C4-2B (cell line): ENCODE results near the gene CDCA8.

Experiments used
- H3K27ac ChIP-seq: fragments of 450-650 bp; 2 replicates; pipeline ENCODE4 v1.5.1; 2017
- ZFX ChIP-seq: fragments of 450-650 bp; IDR thresholded peaks from 2 replicates; pipeline ENCODE4 v1.6.1; 2017
- TF ChIP-seq, protein P1 (sequence below): fragments of 450-650 bp; conservative IDR thresholded peaks from 2 replicates; pipeline ENCODE4 v1.5.1; 2017; ENCODE audit warnings: mild to moderate bottlenecking

The CDCA8 gene

DNA sequence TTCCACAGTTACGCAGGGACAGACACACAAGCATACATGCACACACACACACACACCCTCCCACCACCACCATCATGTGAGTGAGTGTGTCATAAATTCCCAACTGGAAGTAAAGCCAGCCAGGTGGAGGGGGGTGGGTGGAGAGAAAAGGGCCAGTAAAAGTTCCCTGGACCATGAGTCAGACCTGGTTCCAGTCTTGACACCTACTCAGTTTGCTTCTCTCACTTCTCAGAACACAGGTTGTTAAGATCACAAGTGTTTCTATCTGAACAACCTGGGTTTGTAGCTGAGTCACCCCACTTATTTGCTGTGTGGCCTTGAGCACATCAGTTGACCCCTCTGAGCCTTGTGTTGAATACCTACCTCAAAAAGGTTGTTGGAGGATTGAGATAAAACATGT is 63.0 kb downstream of the CDCA8 start:
- H3K27ac ChIP-seq = no peak overlapping the region
- TF ChIP-seq ZFX = no peak
- TF ChIP-seq, protein P1, sequence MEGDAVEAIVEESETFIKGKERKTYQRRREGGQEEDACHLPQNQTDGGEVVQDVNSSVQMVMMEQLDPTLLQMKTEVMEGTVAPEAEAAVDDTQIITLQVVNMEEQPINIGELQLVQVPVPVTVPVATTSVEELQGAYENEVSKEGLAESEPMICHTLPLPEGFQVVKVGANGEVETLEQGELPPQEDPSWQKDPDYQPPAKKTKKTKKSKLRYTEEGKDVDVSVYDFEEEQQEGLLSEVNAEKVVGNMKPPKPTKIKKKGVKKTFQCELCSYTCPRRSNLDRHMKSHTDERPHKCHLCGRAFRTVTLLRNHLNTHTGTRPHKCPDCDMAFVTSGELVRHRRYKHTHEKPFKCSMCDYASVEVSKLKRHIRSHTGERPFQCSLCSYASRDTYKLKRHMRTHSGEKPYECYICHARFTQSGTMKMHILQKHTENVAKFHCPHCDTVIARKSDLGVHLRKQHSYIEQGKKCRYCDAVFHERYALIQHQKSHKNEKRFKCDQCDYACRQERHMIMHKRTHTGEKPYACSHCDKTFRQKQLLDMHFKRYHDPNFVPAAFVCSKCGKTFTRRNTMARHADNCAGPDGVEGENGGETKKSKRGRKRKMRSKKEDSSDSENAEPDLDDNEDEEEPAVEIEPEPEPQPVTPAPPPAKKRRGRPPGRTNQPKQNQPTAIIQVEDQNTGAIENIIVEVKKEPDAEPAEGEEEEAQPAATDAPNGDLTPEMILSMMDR = no peak

- no peak for TF ChIP-seq ZFX
- TF ChIP-seq, protein P1 = no peak
- H3K27ac ChIP-seq = no peak overlapping the region
These were observed 63.7 kb downstream of the CDCA8 start for GRCh38 chr1:37755951-37756560.
